Brain microvascular endothelial cell (primary cell): ENCODE measurements around the gene TMEM132D.

Experiments used
- DNase-seq: peaks from one replicate; pipeline ENCODE4 v3.0.0-alpha.2; 2020
- H3K27ac ChIP-seq: fragments of 250-450 bp; sonication (Bioruptor Pico); 2 replicates; pipeline ENCODE4 v1.5.1; 2020; ENCODE audit warnings: mild to moderate bottlenecking, moderate library complexity
- H3K27me3 ChIP-seq: fragments of 250-450 bp; sonication (Bioruptor Pico); replicated peaks from 2 replicates; pipeline ENCODE4 v1.5.1; 2020; ENCODE audit warnings: mild to moderate bottlenecking
- H3K36me3 ChIP-seq: fragments of 250-450 bp; sonication (Bioruptor Pico); replicated peaks from 2 replicates; pipeline ENCODE4 v1.5.1; 2020; ENCODE audit warnings: mild to moderate bottlenecking
- H3K4me3 ChIP-seq: 2 replicates; pipeline ENCODE4 v1.5.1; 2011; ENCODE audit warnings: low read depth, mild to moderate bottlenecking, control low read depth, low read length, moderate library complexity
- in situ Hi-C: cut with HindIII; loops from 2 replicates; pipeline ENCODE4 v1.10.0; 2017; ENCODE audit warnings: low sequenced_read_pairs, low pct_ligation_motif_present
- TF ChIP-seq, protein P1 (sequence below): IDR thresholded peaks from 2 replicates; pipeline ENCODE4 v1.5.1; 2011; ENCODE audit warnings: low read depth, mild to moderate bottlenecking, moderate library complexity, low read length, control low read depth, inconsistent platforms; ENCODE audit errors: missing control alignments

The TMEM132D gene

DNA sequence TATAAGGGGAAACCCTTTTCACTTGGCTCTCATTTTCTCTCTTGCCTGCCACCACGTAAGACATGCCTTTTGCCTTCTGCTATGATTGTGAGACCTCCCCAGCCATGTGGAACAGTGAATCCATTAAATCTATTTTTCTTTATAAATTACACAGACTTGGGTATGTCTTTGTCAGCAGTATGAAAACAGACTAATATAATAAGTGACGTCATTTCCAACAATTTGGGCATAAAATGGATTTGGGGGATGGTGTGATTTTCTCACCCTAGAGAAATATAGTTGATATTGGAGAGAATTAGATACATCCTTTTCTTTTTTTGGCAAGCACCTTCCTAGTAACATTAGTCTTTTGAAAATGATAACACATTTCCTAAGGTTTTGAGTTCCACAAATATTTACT is 490.5 kb downstream of the TMEM132D start:
- no peak overlapping the region for H3K27ac ChIP-seq
- H3K36me3 ChIP-seq = no peaks in the 10 kb centered on the region
- no peak for DNase-seq
- in situ Hi-C loops = no loop called here
- H3K4me3 ChIP-seq = no peak overlapping the region
- H3K27me3 ChIP-seq = no peaks in the 10 kb centered on the region
- TF ChIP-seq, protein P1, sequence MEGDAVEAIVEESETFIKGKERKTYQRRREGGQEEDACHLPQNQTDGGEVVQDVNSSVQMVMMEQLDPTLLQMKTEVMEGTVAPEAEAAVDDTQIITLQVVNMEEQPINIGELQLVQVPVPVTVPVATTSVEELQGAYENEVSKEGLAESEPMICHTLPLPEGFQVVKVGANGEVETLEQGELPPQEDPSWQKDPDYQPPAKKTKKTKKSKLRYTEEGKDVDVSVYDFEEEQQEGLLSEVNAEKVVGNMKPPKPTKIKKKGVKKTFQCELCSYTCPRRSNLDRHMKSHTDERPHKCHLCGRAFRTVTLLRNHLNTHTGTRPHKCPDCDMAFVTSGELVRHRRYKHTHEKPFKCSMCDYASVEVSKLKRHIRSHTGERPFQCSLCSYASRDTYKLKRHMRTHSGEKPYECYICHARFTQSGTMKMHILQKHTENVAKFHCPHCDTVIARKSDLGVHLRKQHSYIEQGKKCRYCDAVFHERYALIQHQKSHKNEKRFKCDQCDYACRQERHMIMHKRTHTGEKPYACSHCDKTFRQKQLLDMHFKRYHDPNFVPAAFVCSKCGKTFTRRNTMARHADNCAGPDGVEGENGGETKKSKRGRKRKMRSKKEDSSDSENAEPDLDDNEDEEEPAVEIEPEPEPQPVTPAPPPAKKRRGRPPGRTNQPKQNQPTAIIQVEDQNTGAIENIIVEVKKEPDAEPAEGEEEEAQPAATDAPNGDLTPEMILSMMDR = no peak

DNA sequence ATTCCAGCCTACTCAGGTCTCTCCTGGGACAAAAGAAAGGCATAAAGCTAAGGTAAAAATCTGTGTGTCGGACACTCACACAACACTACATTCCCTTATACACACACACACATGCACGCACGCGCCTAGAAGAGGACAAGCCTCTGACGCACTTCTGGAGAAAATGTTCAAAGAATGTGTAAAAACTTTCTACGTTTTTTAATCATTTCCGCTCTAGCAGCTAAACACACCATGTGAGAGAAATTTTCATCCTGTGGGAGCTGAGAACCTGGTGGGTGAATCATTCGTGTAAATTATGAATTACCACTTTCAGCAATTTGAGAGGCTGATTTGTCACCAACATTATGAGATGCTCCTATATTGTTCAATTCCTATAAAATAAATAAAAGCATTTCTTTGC is 494.5 kb downstream of the TMEM132D start:
- in situ Hi-C loops = no loop called here
- DNase-seq = no peak
- no peaks in the 10 kb centered on the region for H3K36me3 ChIP-seq
- no peak overlapping the region for H3K4me3 ChIP-seq
- no peaks in the 10 kb centered on the region for H3K27me3 ChIP-seq
- TF ChIP-seq, protein P1 = no peak
- H3K27ac ChIP-seq = no peak overlapping the region

DNA sequence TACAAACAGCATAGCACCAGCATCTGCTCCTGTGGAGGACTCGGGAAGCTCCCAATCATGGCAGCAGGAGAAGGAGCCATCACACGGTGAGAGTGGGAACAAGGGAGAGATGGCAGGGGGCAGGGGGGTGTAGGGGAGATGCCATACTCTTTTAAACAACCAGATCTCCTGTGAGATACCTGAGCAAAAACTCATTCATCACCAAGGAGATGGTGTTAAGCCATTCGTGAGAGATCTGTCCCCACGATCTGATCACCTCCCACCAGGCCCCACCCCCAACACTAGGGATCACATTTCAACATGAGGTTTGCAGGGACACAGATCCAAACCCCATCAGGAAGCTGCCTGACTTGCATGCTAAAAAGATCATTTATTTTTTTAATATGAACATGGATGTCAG is 499.3 kb downstream of the TMEM132D start:
- Histone ChIP-seq H3K4me3 (no peak overlapping the region), H3K27ac (no peak overlapping the region), H3K36me3 (no peaks in the 10 kb centered on the region), H3K27me3 (no peaks in the 10 kb centered on the region)
- TF ChIP-seq, protein P1 = no peak
- DNase-seq = no peak
- in situ Hi-C loops = no loop called here

DNA sequence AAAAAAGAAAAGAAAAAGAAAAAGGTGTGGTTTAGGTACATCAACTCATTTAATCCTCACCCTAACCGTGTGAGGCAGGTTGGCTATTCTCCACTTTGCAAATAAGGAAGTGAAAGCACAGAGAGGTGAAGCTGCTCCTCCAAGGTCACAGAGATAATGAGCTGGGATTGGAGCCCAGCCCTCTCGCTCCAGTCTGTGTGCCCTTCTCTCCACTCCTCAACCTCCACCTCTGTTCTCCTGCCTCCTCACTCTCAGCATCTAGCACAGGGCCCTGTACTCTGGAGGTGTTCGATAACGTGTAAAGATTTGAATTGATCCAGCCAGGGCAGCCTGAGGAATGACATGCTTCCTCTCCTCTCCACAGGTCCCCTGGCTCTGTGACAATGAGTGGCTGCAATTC is 502.3 kb downstream of the TMEM132D start:
- Histone ChIP-seq H3K4me3 (no peak overlapping the region), H3K27me3 (no peaks in the 10 kb centered on the region), H3K36me3 (no peaks in the 10 kb centered on the region), H3K27ac (no peak overlapping the region)
- TF ChIP-seq, protein P1 = no peak
- DNase-seq = no peak
- in situ Hi-C loops = no loop called here

DNA sequence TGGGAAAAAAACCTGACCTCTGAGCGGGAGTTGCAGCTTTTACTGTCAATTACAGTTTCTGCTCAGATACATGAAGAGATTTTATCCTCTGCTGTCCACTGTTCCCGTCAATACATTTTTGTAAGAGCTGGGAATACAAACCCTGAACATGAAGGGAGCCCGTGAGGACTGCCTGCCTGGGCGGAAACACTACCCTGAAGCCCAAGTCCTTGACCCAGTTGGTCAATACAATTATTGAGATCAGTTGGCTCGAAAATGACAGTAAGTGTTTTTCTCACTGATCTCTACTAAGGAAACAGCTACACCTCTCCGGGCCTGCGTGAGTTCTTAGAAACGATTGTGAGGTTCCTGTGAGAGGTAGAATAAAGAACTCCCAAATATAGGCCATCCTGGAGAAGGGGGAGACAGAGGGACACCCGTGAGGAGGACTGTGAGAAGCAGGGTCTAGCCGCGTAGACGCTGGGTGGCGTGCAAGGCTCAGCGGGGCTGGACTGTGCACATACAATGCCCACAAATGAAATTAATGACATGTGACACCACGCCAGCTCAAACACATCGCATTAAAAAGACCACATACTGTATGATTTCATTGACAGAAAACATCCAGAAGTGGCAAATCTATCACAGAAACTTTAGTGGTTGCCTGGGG is 509.5 kb downstream of the TMEM132D start:
- no peak overlapping the region for H3K27ac ChIP-seq
- H3K27me3 ChIP-seq = no peaks in the 10 kb centered on the region
- TF ChIP-seq, protein P1 = no peak
- H3K36me3 ChIP-seq = no peaks in the 10 kb centered on the region
- in situ Hi-C loops = no loop called here
- DNase-seq = no peak
- no peak overlapping the region for H3K4me3 ChIP-seq

DNA sequence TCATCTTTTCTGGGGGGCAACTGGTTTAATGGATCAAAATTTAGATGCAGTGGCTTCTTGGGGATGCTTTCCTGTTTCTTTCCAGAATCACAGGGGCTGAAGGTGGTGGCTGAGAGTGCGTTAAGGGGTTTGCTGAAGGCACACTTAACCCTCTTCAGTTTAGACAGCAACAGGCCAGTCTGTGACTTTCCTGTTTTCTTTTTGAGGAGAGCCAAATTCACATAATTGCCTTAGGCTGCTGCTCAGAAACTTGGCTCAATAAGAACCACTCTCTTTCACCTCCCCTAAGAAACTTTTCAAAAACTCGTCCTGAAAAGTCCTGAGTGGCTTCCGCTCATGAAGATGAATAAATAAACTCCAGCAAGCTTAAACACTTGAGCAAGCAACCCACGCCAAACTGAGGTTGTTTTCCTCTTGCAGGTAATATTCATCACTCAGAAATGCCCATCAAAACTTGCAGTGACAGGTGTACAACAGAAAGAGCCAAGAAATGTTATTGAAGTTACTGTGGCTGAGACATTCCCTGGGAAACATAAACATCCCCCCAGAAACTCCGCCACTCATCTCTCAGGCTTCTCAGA is 510.4 kb downstream of the TMEM132D start:
- in situ Hi-C loops = no loop called here
- TF ChIP-seq, protein P1 = no peak

More for the DNA sequence above, 510.4 kb downstream of the TMEM132D start:
- no peak for DNase-seq
- no peaks in the 10 kb centered on the region for H3K27me3 ChIP-seq
- H3K27ac ChIP-seq = no peak overlapping the region
- H3K36me3 ChIP-seq = no peaks in the 10 kb centered on the region
- no peak overlapping the region for H3K4me3 ChIP-seq
